ENCODE measurements around the gene KCNJ5.
A peak's percentile ranks its signal among the peaks of the same experiment; 100 is the strongest.

- no peak for TF ChIP-seq REST (IDR thresholded peaks at IDR 0.05; ENCODE audit: unreplicated experiment)
- no peak for TF ChIP-seq POLR2AphosphoS5 (IDR thresholded peaks at IDR 0.05; ENCODE audit: low read depth)
- TF ChIP-seq CTCF (conservative IDR thresholded peaks at IDR 0.05; ENCODE audit: low read depth in 2 of 2) = no peak
- TF ChIP-seq EZH2phosphoT487 (IDR thresholded peaks at IDR 0.05; ENCODE audit: unreplicated experiment) = no peak
- peak; percentile 16 for TF ChIP-seq EZH2 (IDR thresholded peaks at IDR 0.05; ENCODE audit: low read depth, unreplicated experiment)
Measured at GRCh38 chr11:128891913-128892398, 800 bp downstream of the KCNJ5 start.

Data from GM23338 (cell line).